Measurements from ENCODE around the gene HIP1R.

Gene HIP1R

DNA sequence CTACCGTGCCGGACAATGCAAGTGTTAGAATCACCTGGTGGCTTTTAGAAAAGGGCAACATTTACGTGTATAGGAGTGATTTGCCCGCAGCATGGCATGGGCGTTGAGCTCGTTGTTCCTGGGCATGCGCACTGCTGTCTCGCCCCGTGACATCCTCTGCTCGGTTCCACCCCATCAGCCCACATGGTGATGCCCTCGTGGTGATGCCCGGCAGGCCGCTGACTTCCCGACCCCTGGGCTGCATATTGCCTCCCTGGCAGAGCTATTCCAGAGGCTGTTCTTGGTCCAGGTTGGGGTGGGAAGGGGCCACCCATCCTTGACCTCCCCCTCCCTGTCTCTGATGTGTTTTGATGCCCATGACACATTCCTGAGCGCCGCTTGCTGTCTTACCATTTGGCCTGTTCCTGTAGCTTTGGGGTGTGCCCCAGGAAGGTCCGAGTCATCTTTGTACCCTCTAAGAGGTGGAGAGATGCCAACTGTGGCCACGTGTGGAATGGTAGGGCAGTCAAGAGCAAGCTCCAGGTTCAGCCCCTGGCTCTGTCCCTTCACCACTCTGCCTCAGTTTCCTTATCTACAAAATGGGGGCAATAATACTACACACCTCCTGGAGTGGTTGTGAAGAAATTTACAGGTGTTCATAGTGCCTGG lies 4.8 kb downstream of the HIP1R start:
- no peak overlapping the region for H3K4me3 Mint-ChIP-seq
- H3K9me3 Mint-ChIP-seq, result no peaks in the 10 kb centered on the region
- H3K36me3 Mint-ChIP-seq (ENCODE audit: low read depth), result no peaks in the 10 kb centered on the region
- intact Hi-C loops (cut with micrococcal nuclease), result no loop called here
- H3K27ac Mint-ChIP-seq, result no peak overlapping the region
- H3K27me3 Mint-ChIP-seq, result peaks cover 34% of the 10 kb centered on the region
- H3K4me1 Mint-ChIP-seq (ENCODE audit: low read depth), result peaks cover 10% of the 10 kb centered on the region

DNA sequence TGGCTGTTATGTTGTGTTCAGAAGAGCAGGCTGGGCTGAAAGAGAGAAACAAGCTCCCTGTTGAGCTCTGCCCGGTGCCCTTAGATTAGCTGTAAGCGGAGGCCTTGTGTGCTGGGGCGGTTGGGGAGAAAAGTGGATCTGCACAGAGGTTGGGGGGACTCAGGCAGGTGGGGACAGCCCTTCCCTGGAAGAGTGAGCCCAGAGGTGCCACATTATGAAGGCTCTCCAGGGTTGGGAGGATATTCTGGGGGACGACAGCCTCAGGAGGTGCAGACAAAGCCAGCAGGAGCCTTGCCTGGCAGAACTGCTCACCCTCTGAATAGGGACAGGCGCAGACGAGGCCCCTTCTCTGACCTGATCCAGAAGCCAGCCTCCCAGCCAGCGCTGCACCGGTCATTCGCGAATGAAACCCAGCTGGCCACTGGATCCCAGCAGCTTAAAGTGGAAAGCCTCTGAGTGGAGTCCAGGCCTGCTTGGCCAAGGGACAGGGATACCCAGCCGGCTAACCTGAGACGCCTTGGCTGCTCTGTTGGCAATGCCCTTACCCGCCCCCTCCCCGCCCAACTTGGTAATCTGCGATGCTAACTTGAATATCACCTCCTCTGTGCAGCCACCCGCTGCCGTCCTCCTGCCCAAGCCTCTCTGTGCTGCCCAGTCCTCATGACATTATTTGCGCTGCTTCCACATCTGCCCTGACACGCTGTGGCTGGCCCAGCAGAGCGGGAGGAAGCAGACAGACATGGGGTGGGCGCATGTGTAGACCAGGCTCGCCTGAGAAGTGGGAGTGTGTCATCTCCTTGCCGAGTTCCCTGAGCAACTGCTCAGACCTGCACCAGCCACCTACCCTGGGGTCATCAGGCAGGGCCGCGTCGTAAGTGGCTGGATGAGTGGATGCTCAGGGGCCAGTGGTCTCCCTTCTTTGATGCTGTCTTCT lies 5.6 kb downstream of the HIP1R start:
- Mint-ChIP-seq H3K27me3 (peaks cover 34% of the 10 kb centered on the region), H3K9me3 (no peaks in the 10 kb centered on the region), H3K36me3 (ENCODE audit: low read depth) (no peaks in the 10 kb centered on the region), H3K27ac (no peak overlapping the region), H3K4me3 (no peak overlapping the region), H3K4me1 (ENCODE audit: low read depth) (peaks cover 10% of the 10 kb centered on the region)
- intact Hi-C loops (cut with micrococcal nuclease), result no loop called here

DNA sequence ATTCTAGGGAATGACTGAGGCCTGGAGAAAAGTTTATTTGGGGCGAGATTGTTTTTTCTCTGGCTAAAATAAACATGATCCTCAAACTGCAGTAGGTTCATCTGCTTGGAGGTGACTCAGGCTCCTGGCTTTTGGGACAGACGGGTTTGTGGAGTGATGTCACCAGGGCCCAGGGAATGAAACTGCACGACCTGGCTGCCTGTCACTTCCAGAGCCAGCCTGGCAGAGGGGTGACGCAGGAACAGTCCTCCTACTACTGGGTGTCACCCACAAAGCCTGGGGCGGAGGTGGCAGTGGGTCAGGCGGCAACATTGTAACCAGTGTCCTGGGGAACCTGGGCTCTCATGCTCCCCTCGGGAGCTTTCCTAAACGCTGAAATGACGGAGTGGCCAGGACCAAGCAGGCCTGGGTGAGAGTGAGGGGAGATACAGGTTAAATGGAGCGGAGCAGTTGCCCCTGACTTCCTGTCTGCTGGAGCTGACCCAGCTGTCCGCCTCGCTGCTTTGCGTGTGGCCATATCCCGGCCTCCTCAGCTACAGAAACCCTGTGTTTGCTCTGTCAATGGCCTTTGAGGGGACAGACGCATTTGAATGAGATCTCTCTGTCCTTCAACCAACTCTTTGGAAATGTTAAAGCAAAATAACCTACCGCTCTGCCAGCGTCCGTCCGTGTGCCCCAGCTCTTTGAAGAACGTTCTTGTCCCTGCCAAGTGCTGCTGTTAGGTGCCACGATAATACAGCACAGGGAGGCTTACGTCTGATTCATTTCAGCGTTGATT lies 6.5 kb downstream of the HIP1R start:
- intact Hi-C loops (cut with micrococcal nuclease), result no loop called here
- Mint-ChIP-seq H3K27ac (no peak overlapping the region), H3K27me3 (peaks cover 25% of the 10 kb centered on the region), H3K4me1 (ENCODE audit: low read depth) (peaks cover 2% of the 10 kb centered on the region), H3K4me3 (no peak overlapping the region), H3K36me3 (ENCODE audit: low read depth) (no peaks in the 10 kb centered on the region), H3K9me3 (no peaks in the 10 kb centered on the region)

DNA sequence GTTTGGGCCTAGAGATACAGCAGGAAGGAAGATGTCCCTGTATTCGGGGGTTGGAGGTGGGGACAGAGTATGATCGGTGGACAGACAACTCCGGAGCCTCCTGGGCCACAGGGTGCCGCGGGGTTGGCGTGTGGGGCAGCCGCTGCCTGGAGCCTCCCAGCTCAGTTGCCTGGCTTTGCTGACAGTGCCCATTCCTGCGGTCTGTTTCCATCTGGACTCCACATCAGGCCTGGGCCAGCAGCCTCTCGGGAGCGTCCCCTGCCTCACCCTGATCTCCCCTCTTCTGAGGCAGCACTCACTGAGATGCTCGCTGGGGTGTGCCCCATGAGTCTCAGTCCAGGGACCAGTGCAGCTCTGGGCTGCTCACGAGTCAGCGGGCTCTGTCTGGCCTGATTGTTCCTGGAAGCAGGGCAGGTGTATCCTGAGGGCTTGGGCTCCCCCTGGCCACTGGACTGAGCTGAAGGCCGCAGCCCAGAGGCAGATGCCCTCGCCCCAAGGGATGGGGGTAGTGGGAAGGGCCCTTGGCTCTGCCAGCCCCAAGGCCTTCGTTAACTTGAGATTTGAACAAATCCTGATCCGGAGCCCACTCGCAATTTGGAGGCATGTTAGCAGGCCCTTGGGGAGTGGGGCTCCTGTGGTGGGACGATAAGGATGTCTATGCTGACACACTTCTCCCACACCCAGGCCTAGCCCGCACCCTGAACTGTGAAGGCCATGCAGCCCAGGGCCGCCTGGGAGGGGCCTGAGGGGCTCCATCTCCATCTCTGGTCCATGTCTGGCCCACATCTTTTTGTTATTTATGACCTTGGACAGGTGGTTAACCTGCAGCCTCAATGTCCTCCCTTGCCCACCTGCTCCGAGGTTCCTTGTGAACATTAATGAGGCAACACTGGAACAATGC lies 7.5 kb downstream of the HIP1R start:
- intact Hi-C loops (cut with micrococcal nuclease), result no loop called here
- no peaks in the 10 kb centered on the region for H3K9me3 Mint-ChIP-seq
- H3K4me3 Mint-ChIP-seq, result no peak overlapping the region
- H3K4me1 Mint-ChIP-seq (ENCODE audit: low read depth), result no peaks in the 10 kb centered on the region
- H3K27me3 Mint-ChIP-seq, result peaks cover 15% of the 10 kb centered on the region
- no peaks in the 10 kb centered on the region for H3K36me3 Mint-ChIP-seq (ENCODE audit: low read depth)
- no peak overlapping the region for H3K27ac Mint-ChIP-seq

DNA sequence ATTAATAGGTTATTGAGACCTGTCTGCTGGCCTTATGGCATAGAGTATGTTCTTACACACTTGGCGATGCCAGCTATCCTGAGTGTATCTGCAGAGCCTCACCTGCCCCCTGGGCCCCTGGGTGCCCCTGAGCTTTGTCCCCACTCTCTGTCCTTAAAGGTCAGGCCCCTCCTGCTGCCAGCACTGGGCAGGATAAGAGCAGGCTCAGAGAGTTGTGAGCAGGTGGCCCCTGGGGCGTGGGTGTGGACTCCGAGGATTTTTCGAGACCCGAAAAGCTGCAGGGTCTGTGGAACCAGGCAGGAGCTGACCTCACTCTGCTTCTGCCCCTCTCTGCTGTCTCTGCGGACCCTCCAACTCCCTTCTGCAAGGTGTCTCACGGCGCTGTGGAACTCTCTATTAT lies 8.2 kb downstream of the HIP1R start:
- intact Hi-C loops (cut with micrococcal nuclease), result no loop called here
- Mint-ChIP-seq H3K4me1 (ENCODE audit: low read depth) (no peaks in the 10 kb centered on the region), H3K36me3 (ENCODE audit: low read depth) (no peaks in the 10 kb centered on the region), H3K27ac (no peak overlapping the region), H3K9me3 (no peaks in the 10 kb centered on the region), H3K27me3 (peaks cover 8% of the 10 kb centered on the region), H3K4me3 (no peak overlapping the region)

DNA sequence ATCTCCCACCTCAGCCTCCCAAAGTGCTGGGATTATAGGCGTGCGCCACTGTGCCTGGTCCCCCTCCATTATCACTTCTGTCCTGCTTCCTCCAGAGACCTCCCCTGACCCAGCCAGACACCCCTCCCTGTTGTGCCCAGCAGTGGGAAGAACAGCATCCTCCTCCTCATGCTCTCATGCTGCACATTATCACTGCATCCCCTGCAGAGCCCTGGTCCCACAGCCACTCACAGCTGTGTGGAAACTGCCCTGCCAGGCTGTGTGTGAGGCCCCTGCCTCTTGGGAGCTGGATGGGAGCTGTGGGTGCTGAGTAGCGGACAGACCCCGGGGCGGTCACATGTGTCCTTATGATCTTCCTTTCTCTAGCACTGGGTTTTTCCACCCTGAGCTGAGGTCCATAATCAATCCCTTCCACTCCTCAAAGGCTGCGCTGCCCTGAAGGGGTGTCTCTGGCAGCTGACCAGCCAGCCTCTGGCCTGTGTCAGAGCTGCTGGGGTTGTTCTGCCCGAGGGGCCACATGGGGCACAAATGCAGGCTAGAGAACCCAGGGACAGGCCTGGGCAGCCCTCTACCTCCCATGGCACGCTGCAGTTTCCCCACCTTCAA lies 9.2 kb downstream of the HIP1R start:
- intact Hi-C loops (cut with micrococcal nuclease), result no loop called here

DNA sequence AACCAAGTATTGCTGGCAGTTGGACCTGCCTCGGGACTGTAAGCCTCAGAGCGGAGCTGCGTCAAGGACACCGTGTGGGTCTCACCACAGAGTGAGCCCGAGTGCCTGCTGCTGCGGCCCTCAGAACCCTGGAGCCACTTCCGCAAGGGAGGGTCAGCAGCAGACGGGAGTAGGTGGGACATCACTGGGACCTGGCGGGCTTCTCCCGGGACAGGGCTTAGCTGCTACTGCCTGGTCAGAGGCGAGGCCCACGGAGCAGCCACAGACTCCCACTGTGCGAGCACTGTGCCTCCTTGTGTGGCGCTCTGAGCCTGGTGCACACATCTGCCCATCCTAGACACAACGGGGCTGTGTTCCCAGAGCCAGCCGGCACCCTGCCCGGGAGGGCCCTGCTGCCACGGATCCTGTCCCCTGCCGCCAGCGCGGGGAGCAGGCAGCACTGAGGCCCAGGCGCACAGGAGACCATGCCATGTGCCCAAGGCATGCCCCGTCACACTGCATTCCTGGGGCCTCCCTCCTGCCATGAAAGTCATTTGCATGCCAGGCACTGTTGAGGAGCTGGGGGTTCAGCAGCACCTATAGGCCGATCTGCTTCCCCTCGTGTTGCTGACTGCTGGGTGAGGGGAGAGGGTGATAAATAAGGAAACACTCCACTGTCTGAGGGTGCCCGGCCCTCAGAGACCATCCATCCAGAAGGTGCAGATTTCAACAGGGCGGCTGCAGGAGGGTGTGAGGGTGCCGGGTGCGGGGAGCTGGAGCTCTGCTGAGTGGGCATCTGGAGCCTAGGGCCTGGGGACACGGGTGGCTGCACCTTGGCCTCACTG lies 10.0 kb downstream of the HIP1R start:
- no peak overlapping the region for H3K27ac Mint-ChIP-seq
- H3K9me3 Mint-ChIP-seq, result no peaks in the 10 kb centered on the region
- H3K27me3 Mint-ChIP-seq, result no peaks in the 10 kb centered on the region
- no peak overlapping the region for H3K4me3 Mint-ChIP-seq
- no peaks in the 10 kb centered on the region for H3K36me3 Mint-ChIP-seq (ENCODE audit: low read depth)
- H3K4me1 Mint-ChIP-seq (ENCODE audit: low read depth), result no peaks in the 10 kb centered on the region
- intact Hi-C loops (cut with micrococcal nuclease), result no loop called here

More for the DNA sequence above, 9.2 kb downstream of the HIP1R start:
- Mint-ChIP-seq H3K4me1 (ENCODE audit: low read depth) (no peaks in the 10 kb centered on the region), H3K27me3 (no peaks in the 10 kb centered on the region), H3K36me3 (ENCODE audit: low read depth) (no peaks in the 10 kb centered on the region), H3K4me3 (no peak overlapping the region), H3K9me3 (no peaks in the 10 kb centered on the region), H3K27ac (no peak overlapping the region)

DNA sequence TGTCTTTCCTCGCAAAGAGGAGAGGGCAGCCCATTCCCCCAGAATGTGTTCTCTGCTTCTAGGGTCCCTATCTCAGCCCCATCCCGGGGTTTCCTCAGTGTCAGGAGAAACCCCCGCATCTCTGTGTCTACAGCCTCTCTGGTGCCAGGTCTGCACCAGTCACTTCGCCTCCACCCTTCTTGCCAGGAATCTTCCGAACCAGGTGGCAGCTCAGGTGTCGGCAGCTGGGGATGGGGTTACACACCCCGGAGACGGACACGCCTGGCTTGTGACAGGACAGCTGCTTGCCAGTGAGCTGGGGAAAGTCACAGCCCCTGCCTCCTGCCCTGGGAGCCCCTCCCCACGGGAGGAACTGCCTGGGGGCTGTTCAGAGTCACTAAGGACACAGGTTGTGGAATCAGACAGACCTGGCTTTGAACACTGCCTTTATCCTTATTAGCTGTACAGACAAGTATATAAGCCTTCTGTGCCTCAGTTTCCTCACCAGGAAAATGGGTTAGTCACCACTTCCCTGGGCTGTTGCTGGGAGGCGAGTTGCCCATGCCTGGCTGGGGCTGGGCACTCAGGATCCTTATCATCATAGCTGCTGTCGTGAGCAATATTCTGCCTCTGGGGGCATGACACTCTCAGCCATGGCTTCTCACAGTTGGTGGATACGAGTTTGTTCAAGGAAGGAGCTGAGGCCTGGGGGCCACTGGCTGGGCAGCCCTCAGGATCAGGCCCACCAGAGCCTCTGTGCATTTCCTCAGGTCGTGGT lies 10.8 kb downstream of the HIP1R start:
- H3K9me3 Mint-ChIP-seq, result no peaks in the 10 kb centered on the region
- H3K36me3 Mint-ChIP-seq (ENCODE audit: low read depth), result no peaks in the 10 kb centered on the region
- no peak overlapping the region for H3K4me3 Mint-ChIP-seq

DNA sequence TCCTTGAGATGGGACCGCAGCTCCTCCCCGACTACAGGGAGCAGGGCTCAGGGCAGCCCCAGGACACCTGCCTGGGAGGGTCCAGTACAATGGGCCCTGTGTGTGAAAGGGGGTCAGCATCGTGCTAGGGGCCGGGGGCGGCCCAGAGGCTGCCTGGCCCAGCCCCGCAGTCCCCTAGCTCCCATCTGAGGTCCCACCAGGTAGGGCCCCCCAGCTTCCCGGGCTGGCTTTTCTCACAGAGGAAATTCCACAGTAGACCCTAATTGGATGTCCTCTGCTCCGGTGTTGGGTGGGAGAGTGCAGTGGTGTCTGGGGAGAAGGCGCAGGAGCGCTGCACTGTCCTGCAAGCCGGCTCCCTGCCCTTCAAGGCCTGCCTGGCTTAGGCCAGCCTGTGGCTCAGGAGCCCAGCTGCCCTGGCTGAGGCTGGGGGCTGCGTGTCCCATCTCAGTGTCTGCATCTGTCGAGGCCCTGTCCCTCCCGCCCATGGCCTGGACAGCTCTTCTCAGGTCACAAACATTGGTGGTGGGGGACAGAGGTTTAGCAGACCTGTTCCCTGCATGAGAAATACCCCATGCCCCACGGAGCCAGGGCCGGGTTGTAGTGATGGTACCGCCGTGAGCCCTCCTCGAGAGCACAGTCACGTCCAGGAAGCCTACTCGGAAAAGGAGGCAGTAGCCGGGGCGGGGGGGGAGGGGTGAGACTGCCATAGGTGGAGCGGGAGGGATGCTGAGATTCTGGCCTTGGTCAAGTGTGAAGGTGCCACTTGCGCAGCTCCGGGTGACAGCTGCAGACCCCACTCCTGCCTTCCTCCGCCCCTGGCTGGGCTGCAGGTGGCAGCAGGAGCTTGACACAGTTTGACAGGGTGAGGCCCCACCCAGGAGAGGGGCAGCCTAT lies 11.6 kb downstream of the HIP1R start:
- Mint-ChIP-seq H3K36me3 (ENCODE audit: low read depth) (no peaks in the 10 kb centered on the region), H3K27me3 (no peaks in the 10 kb centered on the region), H3K27ac (no peak overlapping the region), H3K4me3 (no peak overlapping the region), H3K9me3 (no peaks in the 10 kb centered on the region), H3K4me1 (ENCODE audit: low read depth) (no peaks in the 10 kb centered on the region)
- intact Hi-C loops (cut with micrococcal nuclease), result no loop called here

More for the DNA sequence above, 10.8 kb downstream of the HIP1R start:
- intact Hi-C loops (cut with micrococcal nuclease), result no loop called here
- Mint-ChIP-seq H3K27me3 (no peaks in the 10 kb centered on the region), H3K27ac (no peak overlapping the region), H3K4me1 (ENCODE audit: low read depth) (no peaks in the 10 kb centered on the region)

DNA sequence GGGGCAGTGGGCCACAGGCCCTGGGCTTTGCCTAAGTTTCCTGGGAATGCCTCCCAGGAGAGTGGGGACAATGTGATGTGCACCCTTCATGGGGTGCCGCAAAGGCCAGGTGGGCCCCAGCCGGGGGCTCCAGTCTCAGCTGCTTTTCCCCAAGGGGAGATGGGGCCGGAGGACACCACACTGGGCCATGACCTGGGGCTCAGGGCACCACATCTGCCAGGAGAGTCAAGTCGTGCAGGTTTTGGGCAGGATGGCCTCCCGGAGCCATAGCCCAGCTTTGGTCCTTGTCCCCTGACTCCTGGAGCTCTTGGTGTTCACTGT lies 12.2 kb downstream of the HIP1R start:
- H3K27ac Mint-ChIP-seq, result no peak overlapping the region
- H3K4me3 Mint-ChIP-seq, result no peak overlapping the region
- H3K9me3 Mint-ChIP-seq, result no peaks in the 10 kb centered on the region
- H3K4me1 Mint-ChIP-seq (ENCODE audit: low read depth), result no peaks in the 10 kb centered on the region
- intact Hi-C loops (cut with micrococcal nuclease), result no loop called here
- no peaks in the 10 kb centered on the region for H3K36me3 Mint-ChIP-seq (ENCODE audit: low read depth)
- no peaks in the 10 kb centered on the region for H3K27me3 Mint-ChIP-seq

DNA sequence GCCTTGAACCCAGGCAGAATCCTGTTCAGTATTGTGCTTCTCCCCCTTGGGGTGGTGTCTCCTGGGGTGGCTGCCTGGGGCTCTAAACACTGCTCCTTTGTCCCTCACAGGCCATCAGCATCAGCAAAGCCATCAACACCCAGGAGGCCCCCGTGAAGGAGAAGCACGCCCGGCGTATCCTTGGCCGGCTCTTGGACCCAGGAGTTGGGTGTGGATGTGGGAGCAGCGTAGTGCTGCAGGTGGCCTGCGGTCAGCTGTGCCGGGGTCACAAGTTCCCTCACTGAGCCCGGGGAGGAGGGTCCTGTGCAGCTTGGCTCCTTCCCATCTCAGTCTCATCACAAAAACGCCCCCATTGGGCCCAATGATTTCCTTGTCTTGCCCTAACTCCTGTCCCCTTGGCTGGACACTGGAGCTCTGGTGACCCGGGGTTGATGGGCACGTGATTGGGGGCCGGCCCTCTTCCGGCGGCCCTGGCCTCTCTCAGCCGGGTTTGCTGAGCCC lies 12.7 kb downstream of the HIP1R start:
- Mint-ChIP-seq H3K4me3 (no peak overlapping the region), H3K9me3 (no peaks in the 10 kb centered on the region), H3K27me3 (no peaks in the 10 kb centered on the region), H3K36me3 (ENCODE audit: low read depth) (no peaks in the 10 kb centered on the region), H3K27ac (no peak overlapping the region), H3K4me1 (ENCODE audit: low read depth) (no peaks in the 10 kb centered on the region)
- intact Hi-C loops (cut with micrococcal nuclease), result no loop called here

All from dendritic cell treated with granulocyte-macrophage colony-stimulating factor and Interleukin-4, amounts not matched to agents 40 ng/mL and 50 ng/mL, for 4 days (primary cell).